ENCODE data around the gene SPACA9.

The SPACA9 gene

DNA sequence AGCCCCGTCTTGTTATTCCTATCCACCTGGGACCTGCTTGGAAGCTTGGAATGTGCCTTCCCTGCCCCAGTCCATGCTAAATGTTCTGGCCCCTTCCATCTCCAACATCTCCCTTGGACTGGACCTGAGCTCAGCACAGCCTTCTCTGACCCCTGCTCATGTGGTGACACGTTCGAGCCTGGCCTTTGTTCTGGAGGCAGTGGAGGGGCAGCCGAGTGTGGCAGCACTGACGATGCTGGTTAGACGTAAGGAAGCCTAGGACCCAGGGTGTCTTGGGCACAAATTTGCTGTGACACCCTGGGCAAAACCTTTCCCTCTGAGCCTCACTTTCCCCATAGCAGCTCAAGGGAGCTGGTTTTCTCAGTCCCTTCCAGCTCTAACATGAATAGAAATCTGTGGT, 3.9 kb downstream of the SPACA9 start:
- TF ChIP-seq, protein P1, sequence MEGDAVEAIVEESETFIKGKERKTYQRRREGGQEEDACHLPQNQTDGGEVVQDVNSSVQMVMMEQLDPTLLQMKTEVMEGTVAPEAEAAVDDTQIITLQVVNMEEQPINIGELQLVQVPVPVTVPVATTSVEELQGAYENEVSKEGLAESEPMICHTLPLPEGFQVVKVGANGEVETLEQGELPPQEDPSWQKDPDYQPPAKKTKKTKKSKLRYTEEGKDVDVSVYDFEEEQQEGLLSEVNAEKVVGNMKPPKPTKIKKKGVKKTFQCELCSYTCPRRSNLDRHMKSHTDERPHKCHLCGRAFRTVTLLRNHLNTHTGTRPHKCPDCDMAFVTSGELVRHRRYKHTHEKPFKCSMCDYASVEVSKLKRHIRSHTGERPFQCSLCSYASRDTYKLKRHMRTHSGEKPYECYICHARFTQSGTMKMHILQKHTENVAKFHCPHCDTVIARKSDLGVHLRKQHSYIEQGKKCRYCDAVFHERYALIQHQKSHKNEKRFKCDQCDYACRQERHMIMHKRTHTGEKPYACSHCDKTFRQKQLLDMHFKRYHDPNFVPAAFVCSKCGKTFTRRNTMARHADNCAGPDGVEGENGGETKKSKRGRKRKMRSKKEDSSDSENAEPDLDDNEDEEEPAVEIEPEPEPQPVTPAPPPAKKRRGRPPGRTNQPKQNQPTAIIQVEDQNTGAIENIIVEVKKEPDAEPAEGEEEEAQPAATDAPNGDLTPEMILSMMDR (IDR thresholded peaks at IDR 0.05) = no peak
- H3K4me3 ChIP-seq = no peak overlapping the region
- H3K27ac ChIP-seq = no peak overlapping the region
- DNase-seq (ENCODE audit: low spot score) = no peak

DNA sequence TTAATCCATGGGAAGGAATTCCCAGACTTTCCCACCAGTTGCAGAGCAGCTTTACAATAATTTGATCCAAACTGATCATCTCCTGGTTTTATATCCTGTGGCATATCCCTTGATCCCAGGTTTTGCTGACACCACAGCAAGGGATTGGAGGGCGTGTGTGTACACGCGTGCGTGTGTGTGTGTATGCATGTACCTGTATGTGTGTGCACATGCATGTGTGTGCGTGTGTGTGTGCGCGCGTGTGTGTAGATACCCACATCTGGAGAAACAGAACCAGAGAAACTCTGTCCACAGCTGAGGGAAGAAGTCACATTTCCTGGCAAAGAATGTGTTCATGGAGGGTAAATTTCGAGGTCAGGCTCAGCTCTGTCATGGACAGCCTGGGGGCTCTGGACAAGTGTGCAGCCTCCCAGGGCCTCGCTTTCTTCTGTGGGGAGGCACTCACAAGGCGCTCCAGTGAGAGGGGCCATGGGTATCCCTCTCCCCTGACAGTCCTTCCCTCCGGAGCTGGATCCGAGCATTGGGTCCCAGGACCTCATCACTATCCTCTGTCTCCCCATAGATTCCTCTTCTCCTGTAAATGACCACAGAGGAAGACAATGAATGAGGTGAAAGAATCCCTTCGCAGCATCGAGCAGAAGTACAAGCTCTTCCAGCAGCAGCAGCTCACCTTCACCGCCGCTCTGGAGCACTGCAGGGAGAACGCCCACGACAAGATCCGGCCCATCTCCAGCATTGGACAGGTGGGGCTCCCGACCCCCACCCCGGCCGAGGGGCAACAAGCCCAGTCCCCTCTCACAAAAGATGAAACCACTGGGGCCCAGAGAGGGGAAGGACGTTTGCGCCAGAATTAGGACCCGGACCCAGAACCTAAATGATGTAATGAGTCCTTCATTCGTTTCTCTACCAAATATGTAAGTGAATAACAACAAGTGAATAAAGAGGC, 4.9 kb downstream of the SPACA9 start:
- Histone ChIP-seq H3K27ac (no peak overlapping the region), H3K4me3 (no peak overlapping the region)
- TF ChIP-seq, protein P1 (IDR thresholded peaks at IDR 0.05) = no peak
- DNase-seq (ENCODE audit: low spot score) = no peak

DNA sequence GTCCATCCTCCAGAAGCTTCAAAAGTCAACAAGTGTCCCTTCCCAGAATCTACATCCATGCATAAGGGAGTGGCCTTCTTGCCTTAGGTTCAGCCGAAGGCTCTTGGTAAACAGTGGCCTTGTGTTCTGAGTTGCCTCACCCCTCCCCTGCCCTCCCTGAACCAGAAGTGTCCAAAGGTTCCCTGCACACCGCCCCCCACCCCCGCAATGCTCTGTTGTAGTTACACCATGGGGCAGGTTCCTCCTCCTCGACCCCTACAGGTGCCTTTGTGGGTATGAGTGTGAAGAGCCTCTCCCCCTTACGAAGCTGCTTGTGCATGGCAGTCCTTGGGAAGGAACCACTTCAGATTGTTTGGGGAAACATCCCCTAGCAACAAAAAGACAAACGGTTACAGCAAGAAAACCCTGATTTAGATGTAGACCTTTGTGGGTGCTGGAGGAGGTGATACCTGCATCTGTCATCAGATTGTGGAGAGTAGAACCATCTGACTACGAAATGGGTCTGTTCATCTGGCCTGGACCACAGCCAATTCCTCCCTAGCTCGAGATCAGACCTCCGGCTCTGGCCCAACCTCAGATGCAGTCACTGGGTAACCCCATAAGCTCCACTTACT, 7.1 kb downstream of the SPACA9 start:
- TF ChIP-seq, protein P1 (IDR thresholded peaks at IDR 0.05) = no peak
- Histone ChIP-seq H3K4me3 (no peak overlapping the region), H3K27ac (no peak overlapping the region)
- DNase-seq (ENCODE audit: low spot score) = no peak

DNA sequence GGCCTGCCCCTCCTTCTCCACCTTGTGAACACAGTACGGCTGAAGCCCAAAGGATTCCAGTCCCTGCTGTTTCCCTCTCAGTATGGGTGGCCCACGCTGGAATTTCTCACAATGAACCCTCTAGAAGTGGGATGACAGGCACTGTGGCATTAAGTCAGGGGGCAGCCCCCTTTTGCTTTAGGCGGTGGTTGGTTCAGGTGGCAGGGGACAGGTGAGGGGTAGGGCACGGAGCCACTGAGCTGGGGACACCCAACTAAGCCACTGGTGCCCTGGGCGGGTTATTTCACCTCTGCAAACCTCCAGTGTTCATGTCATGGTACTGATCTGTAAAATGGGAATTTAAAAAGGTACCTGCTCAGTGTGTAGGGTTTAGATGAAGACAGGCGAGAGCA, 7.6 kb downstream of the SPACA9 start:
- Histone ChIP-seq H3K4me3 (no peak overlapping the region), H3K27ac (no peak overlapping the region)
- no peak for DNase-seq (ENCODE audit: low spot score)
- TF ChIP-seq, protein P1 (IDR thresholded peaks at IDR 0.05) = no peak

GRCh38 chr9:132887181-132888120, 8.8 kb downstream of the SPACA9 start:
- TF ChIP-seq, protein P1 (IDR thresholded peaks at IDR 0.05) = no peak
- H3K27ac ChIP-seq = no peak overlapping the region
- DNase-seq (ENCODE audit: low spot score) = no peak
- no peak overlapping the region for H3K4me3 ChIP-seq

DNA sequence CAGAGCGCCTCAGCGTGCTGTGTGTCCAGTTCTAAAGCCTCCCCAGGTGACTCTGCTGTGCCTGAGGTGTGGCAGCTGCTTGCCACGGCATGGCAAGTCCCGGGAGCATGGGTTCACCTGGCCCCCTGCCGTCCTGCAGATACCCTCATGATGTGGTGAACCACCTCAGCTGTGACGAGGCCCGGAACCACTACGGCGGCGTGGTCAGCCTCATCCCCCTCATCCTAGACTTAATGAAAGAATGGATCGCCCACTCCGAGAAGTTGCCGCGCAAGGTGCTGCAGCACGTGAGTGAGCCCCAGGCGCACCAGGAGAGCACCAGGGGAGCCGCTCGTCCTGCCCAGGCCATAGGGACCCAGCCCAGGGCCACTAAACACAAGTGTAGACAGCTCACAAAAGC, 9.5 kb downstream of the SPACA9 start:
- TF ChIP-seq, protein P1 (IDR thresholded peaks at IDR 0.05) = no peak
- Histone ChIP-seq H3K27ac (no peak overlapping the region), H3K4me3 (no peak overlapping the region)
- no peak for DNase-seq (ENCODE audit: low spot score)

All from coronary artery (tissue), 2 donors.